Neural crest cell (in vitro differentiated cells): Measurements from ENCODE around the gene IL17RE. TPM values are rescaled to one million over a fixed set of nuclear protein-coding genes. Genes with fewer than 3 reads are reported as not detected.
"Not testable (repeated sequence)": the region's sequence is repeated elsewhere in the genome, so short reads cannot be mapped to it uniquely, and the experiment has no call there.

Experiments used
- DNase-seq: peaks from one replicate; pipeline ENCODE4 v3.0.0; 2021; ENCODE audit warnings: low read depth, mixed read lengths, low spot score
- H3K27ac Mint-ChIP-seq: one replicate; pipeline ENCODE4 v1.8.0; 2021; ENCODE audit warnings: mild to moderate bottlenecking, mixed read lengths; ENCODE audit not compliant: unreplicated experiment
- H3K27me3 Mint-ChIP-seq: 2 replicates; pipeline ENCODE4 v1.8.0; 2021; ENCODE audit warnings: low read depth, mild to moderate bottlenecking, mixed read lengths
- H3K36me3 Mint-ChIP-seq: 2 replicates; pipeline ENCODE4 v1.8.0; 2021; ENCODE audit warnings: low read depth, mild to moderate bottlenecking, mixed read lengths
- H3K4me1 Mint-ChIP-seq: 2 replicates; pipeline ENCODE4 v1.8.0; 2021; ENCODE audit warnings: mixed read lengths
- H3K4me3 Mint-ChIP-seq: one replicate; pipeline ENCODE4 v1.8.0; 2021; ENCODE audit warnings: mild to moderate bottlenecking, mixed read lengths
- H3K9me3 Mint-ChIP-seq: 2 replicates; pipeline ENCODE4 v1.8.0; 2021; ENCODE audit warnings: mixed read lengths
- CTCF ChIP-seq: fragments of 200-600 bp; sonication (generic); conservative IDR thresholded peaks from 2 replicates; pipeline ENCODE4 v1.5.0; 2021; ENCODE audit warnings: antibody characterized with exemption, mild to moderate bottlenecking
- total RNA-seq: library from RNA; stranded (reverse); gene quantifications from 2 replicates; pipeline ENCODE4 v1.2.1, GENCODE V29; 2021

Gene IL17RE
- total RNA-seq, 1 donor from 2014 or later = 1.7 TPM

- no peak for TF ChIP-seq CTCF
- no peak for DNase-seq
- no peak overlapping the region for H3K4me3 Mint-ChIP-seq
These were observed 36.0 kb upstream of the IL17RE start for GRCh38 chr3:9866639-9867038.

GRCh38 chr3:9867106-9867505 is 35.5 kb upstream of the IL17RE start:
- TF ChIP-seq CTCF = no peak

More at GRCh38 chr3:9866639-9867038, 36.0 kb upstream of the IL17RE start:
- no peaks in the 10 kb centered on the region for H3K9me3 Mint-ChIP-seq
- H3K27me3 Mint-ChIP-seq = no peaks in the 10 kb centered on the region
- H3K36me3 Mint-ChIP-seq = no peaks in the 10 kb centered on the region
- H3K4me1 Mint-ChIP-seq = peaks cover 7% of the 10 kb centered on the region
- no peak overlapping the region for H3K27ac Mint-ChIP-seq

GRCh38 chr3:9869955-9870354 is 32.7 kb upstream of the IL17RE start:
- Mint-ChIP-seq H3K27ac (no peak overlapping the region), H3K4me3 (no peak overlapping the region), H3K27me3 (no peaks in the 10 kb centered on the region), H3K4me1 (no peaks in the 10 kb centered on the region), H3K36me3 (no peaks in the 10 kb centered on the region), H3K9me3 (no peaks in the 10 kb centered on the region)
- DNase-seq = no peak
- no peak for TF ChIP-seq CTCF

More at GRCh38 chr3:9867106-9867505, 35.5 kb upstream of the IL17RE start:
- H3K27ac Mint-ChIP-seq = no peak overlapping the region
- H3K9me3 Mint-ChIP-seq = no peaks in the 10 kb centered on the region
- H3K4me1 Mint-ChIP-seq = peaks cover 3% of the 10 kb centered on the region
- H3K4me3 Mint-ChIP-seq = no peak overlapping the region
- no peaks in the 10 kb centered on the region for H3K36me3 Mint-ChIP-seq
- H3K27me3 Mint-ChIP-seq = no peaks in the 10 kb centered on the region
- DNase-seq = no peak

- TF ChIP-seq CTCF = no peak
- H3K4me1 Mint-ChIP-seq = peaks cover 6% of the 10 kb centered on the region
- H3K27ac Mint-ChIP-seq = no peak overlapping the region
- no peaks in the 10 kb centered on the region for H3K27me3 Mint-ChIP-seq
- H3K4me3 Mint-ChIP-seq = no peak overlapping the region
- H3K36me3 Mint-ChIP-seq = no peaks in the 10 kb centered on the region
- no peak for DNase-seq
- no peaks in the 10 kb centered on the region for H3K9me3 Mint-ChIP-seq
These were observed 31.7 kb upstream of the IL17RE start for GRCh38 chr3:9870978-9871377.

- H3K4me1 Mint-ChIP-seq, H3K27me3 Mint-ChIP-seq, DNase-seq, H3K36me3 Mint-ChIP-seq, H3K4me3 Mint-ChIP-seq, H3K27ac Mint-ChIP-seq, H3K9me3 Mint-ChIP-seq: not testable (repeated sequence)
These were observed 30.6 kb upstream of the IL17RE start for GRCh38 chr3:9872067-9872466.

- no peak for DNase-seq
- no peaks in the 10 kb centered on the region for H3K36me3 Mint-ChIP-seq
- no peak for TF ChIP-seq CTCF
- peaks cover 6% of the 10 kb centered on the region for H3K4me1 Mint-ChIP-seq
- peaks cover 6% of the 10 kb centered on the region for H3K27me3 Mint-ChIP-seq
- no peak overlapping the region for H3K4me3 Mint-ChIP-seq
- no peaks in the 10 kb centered on the region for H3K9me3 Mint-ChIP-seq
- no peak overlapping the region for H3K27ac Mint-ChIP-seq
These were observed 27.2 kb upstream of the IL17RE start for GRCh38 chr3:9875448-9875847.

- not testable (repeated sequence) for H3K27me3 Mint-ChIP-seq, H3K36me3 Mint-ChIP-seq, H3K4me3 Mint-ChIP-seq, DNase-seq, H3K9me3 Mint-ChIP-seq, H3K4me1 Mint-ChIP-seq, H3K27ac Mint-ChIP-seq
These were observed 26.4 kb upstream of the IL17RE start for GRCh38 chr3:9876255-9876654.
